GM06990 (cell line): ENCODE measurements around the gene MSI2.

Source experiments
- DNase-seq: peaks from one replicate; pipeline ENCODE4 v3.0.0-alpha.2; 2011; ENCODE audit not compliant: insufficient read length; ENCODE audit errors: extremely low read depth
- H3K27me3 ChIP-seq: replicated peaks from 2 replicates; pipeline ENCODE4 v1.6.0; 2011; ENCODE audit warnings: low read length; ENCODE audit not compliant: control insufficient read depth, insufficient read depth
- H3K36me3 ChIP-seq: 2 replicates; pipeline ENCODE4 v1.5.1; 2011; ENCODE audit warnings: low read length; ENCODE audit not compliant: control insufficient read depth, insufficient read depth
- H3K4me3 ChIP-seq: replicated peaks from 2 replicates; pipeline ENCODE4 v1.5.1; 2011; ENCODE audit warnings: low read depth, mild to moderate bottlenecking, control low read depth, low read length
- CTCF ChIP-seq: IDR thresholded peaks from 2 replicates; pipeline ENCODE4 v1.5.1; 2011; ENCODE audit warnings: low read length, control low read depth, mild to moderate bottlenecking, inconsistent platforms; ENCODE audit not compliant: insufficient read depth, poor library complexity, severe bottlenecking

The MSI2 gene

DNA sequence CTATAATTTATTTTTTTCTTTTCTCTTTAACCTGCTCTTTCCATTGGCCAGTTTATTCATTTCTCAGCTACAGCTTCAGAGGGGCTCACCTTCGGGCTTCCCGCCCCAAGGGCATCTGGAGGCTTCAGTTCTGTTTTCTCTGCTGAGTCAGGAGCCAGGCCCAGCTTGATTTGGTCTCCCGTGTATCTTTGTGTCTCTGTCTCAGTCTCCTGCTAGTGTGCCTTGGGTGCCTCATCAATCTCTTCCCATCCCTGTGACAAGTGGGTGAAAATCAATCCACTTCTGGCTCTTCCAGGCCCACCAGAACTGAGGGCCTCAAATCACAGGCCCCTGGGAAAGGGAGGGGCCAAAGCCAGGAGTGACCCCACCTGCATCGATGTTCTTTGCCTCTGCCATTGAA, 416.6 kb downstream of the MSI2 start:
- DNase-seq = no peak
- H3K4me3 ChIP-seq = no peak overlapping the region
- H3K36me3 ChIP-seq = peaks cover 5% of the 10 kb centered on the region
- no peaks in the 10 kb centered on the region for H3K27me3 ChIP-seq
- no peak for TF ChIP-seq CTCF

- H3K27me3 ChIP-seq = no peaks in the 10 kb centered on the region
- TF ChIP-seq CTCF = no peak
- DNase-seq = no peak
- H3K36me3 ChIP-seq = peaks cover 5% of the 10 kb centered on the region
- no peak overlapping the region for H3K4me3 ChIP-seq
These were observed 418.6 kb downstream of the MSI2 start for GRCh38 chr17:57674894-57675293.

GRCh38 chr17:57675427-57676387, 419.4 kb downstream of the MSI2 start:
- DNase-seq = no peak
- Histone ChIP-seq H3K4me3 (no peak overlapping the region), H3K36me3 (peaks cover 5% of the 10 kb centered on the region), H3K27me3 (no peaks in the 10 kb centered on the region)
- TF ChIP-seq CTCF = no peak

GRCh38 chr17:57676543-57676942, 420.2 kb downstream of the MSI2 start:
- TF ChIP-seq CTCF = no peak
- DNase-seq = no peak
- Histone ChIP-seq H3K36me3 (peaks cover 5% of the 10 kb centered on the region), H3K27me3 (no peaks in the 10 kb centered on the region), H3K4me3 (no peak overlapping the region)

- Histone ChIP-seq H3K27me3 (no peaks in the 10 kb centered on the region), H3K36me3 (peaks cover 5% of the 10 kb centered on the region), H3K4me3 (no peak overlapping the region)
- DNase-seq = no peak
- no peak for TF ChIP-seq CTCF
These were observed 421.0 kb downstream of the MSI2 start for GRCh38 chr17:57677301-57677700.

DNA sequence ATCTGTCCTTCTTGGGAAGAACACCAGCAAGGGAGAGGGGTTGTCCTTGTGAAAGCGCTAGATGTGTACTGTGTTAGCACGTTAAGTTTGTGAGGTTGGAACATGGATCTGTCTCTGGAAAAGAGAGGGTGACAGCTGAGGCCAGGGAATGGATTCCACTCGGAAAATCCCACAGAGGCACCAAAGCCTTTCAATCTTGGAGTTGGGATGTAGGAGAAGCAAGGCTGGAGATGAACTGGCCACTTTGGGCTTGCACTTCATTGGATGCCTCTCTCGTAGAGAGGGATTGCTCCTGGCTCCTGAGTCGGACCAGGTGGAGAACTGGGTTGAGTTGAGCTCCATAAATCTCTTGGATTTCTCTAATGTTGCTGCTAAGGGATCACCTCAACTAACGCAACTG, 421.5 kb downstream of the MSI2 start:
- no peak for TF ChIP-seq CTCF
- DNase-seq = no peak
- Histone ChIP-seq H3K36me3 (peaks cover 5% of the 10 kb centered on the region), H3K27me3 (no peaks in the 10 kb centered on the region), H3K4me3 (no peak overlapping the region)
